HEK293 (cell line): ENCODE data around the gene RABEP2.

Source experiments
- CTCF ChIA-PET: fragments of 350-600 bp; formaldehyde crosslinking; extraction: SDS; loops from one replicate; lab custom pipeline; 2021; ENCODE audit warnings: antibody characterized with exemption; lab: Yijun Ruan, JAX
- POLR2A ChIA-PET: fragments of 300-600 bp; formaldehyde crosslinking; extraction: SDS; loops from one replicate; lab custom pipeline; 2020; ENCODE audit warnings: antibody characterized with exemption, inconsistent platforms; lab: Yijun Ruan, JAX
- H3K27ac ChIP-seq: fragments of 200-500 bp; sonication (Bioruptor generic); 2 replicates; pipeline ENCODE4 v1.5.1; 2014; ENCODE audit warnings: low read depth, low read length, control low read depth, inconsistent platforms; ENCODE audit errors: extremely low read depth
- H3K36me3 ChIP-seq, 2 experiments: fragments of 200-500 bp in 1 of 2; sonication (Bioruptor generic) in 1 of 2; 1 replicate in 1 of 2; 2 replicates in 1 of 2; pipeline ENCODE4 v1.5.1; 2014 to 2017; ENCODE audit warnings: inconsistent platforms in 2 of 2, low read length in 2 of 2; ENCODE audit not compliant: control insufficient read depth in 2 of 2, insufficient read depth in 1 of 2
- H3K4me1 ChIP-seq: fragments of 200-500 bp; sonication (Bioruptor generic); 2 replicates; pipeline ENCODE4 v1.5.1; 2014; ENCODE audit warnings: mild to moderate bottlenecking, low read length, inconsistent platforms; ENCODE audit not compliant: control insufficient read depth, insufficient read depth
- H3K4me3 ChIP-seq: 2 replicates; pipeline ENCODE4 v1.5.1; 2011; ENCODE audit warnings: low read depth, mild to moderate bottlenecking, control low read depth, low read length, moderate library complexity
- H3K9me3 ChIP-seq: fragments of 200-500 bp; sonication (Bioruptor generic); 2 replicates; pipeline ENCODE4 v1.5.1; 2014; ENCODE audit warnings: low read depth, low read length, inconsistent platforms; ENCODE audit not compliant: control insufficient read depth, insufficient read depth
- BCL11A ChIP-seq: fragments of 450-650 bp; formaldehyde crosslinking; IDR thresholded peaks from 2 replicates; pipeline ENCODE4 v1.5.1; 2016; ENCODE audit warnings: low read depth, missing biosample characterization, missing genetic modification characterization
- HIC1 ChIP-seq: fragments of 450-650 bp; formaldehyde crosslinking; IDR thresholded peaks from 2 replicates; pipeline ENCODE4 v1.5.1; 2016; ENCODE audit warnings: missing biosample characterization, missing genetic modification characterization
- SP2 ChIP-seq: fragments of 450-650 bp; formaldehyde crosslinking; IDR thresholded peaks from 2 replicates; pipeline ENCODE4 v1.5.1; 2016; ENCODE audit warnings: missing biosample characterization, missing genetic modification characterization
- TRIM28 ChIP-seq: IDR thresholded peaks from 2 replicates; pipeline ENCODE4 v1.6.1; 2011; ENCODE audit warnings: low read length, control low read depth, borderline replicate concordance
- ZBTB11 ChIP-seq: fragments of 450-650 bp; formaldehyde crosslinking; conservative IDR thresholded peaks from 2 replicates; pipeline ENCODE4 v1.5.1; 2016; ENCODE audit warnings: low read depth, missing biosample characterization, missing genetic modification characterization
- ZBTB17 ChIP-seq: fragments of 450-650 bp; formaldehyde crosslinking; IDR thresholded peaks from 2 replicates; pipeline ENCODE4 v1.5.1; 2016; ENCODE audit warnings: missing biosample characterization, missing genetic modification characterization
- ZFP69B ChIP-seq: fragments of 450-650 bp; formaldehyde crosslinking; IDR thresholded peaks from 2 replicates; pipeline ENCODE4 v1.5.1; 2016; ENCODE audit warnings: missing biosample characterization, missing genetic modification characterization
- ZNF155 ChIP-seq: fragments of 450-650 bp; formaldehyde crosslinking; IDR thresholded peaks from 2 replicates; pipeline ENCODE4 v1.5.1; 2016; ENCODE audit warnings: missing biosample characterization, missing genetic modification characterization
- ZNF184 ChIP-seq: fragments of 450-650 bp; IDR thresholded peaks from 2 replicates; pipeline ENCODE4 v1.5.1; 2018; ENCODE audit warnings: missing biosample characterization, mild to moderate bottlenecking, missing genetic modification characterization
- ZNF239 ChIP-seq: fragments of 450-650 bp; formaldehyde crosslinking; IDR thresholded peaks from 2 replicates; pipeline ENCODE4 v1.5.1; 2016; ENCODE audit warnings: missing biosample characterization, missing genetic modification characterization
- ZNF350 ChIP-seq: fragments of 450-650 bp; formaldehyde crosslinking; IDR thresholded peaks from 2 replicates; pipeline ENCODE4 v1.5.0; 2017; ENCODE audit warnings: missing biosample characterization, mild to moderate bottlenecking, missing genetic modification characterization
- ZNF362 ChIP-seq: fragments of 450-650 bp; formaldehyde crosslinking; IDR thresholded peaks from 2 replicates; pipeline ENCODE4 v1.5.1; 2016; ENCODE audit warnings: missing biosample characterization, missing genetic modification characterization
- ZNF518A ChIP-seq: fragments of 450-650 bp; formaldehyde crosslinking; conservative IDR thresholded peaks from 2 replicates; pipeline ENCODE4 v1.5.1; 2016; ENCODE audit warnings: low read depth, missing biosample characterization, missing genetic modification characterization
- ZNF530 ChIP-seq: fragments of 450-650 bp; formaldehyde crosslinking; IDR thresholded peaks from 2 replicates; pipeline ENCODE4 v1.5.1; 2016; ENCODE audit warnings: low read depth, missing biosample characterization, missing genetic modification characterization
- ZNF626 ChIP-seq: fragments of 450-650 bp; sonication (Bioruptor Pico); formaldehyde crosslinking; IDR thresholded peaks from 2 replicates; pipeline ENCODE4 v1.5.1; 2018; ENCODE audit warnings: missing biosample characterization, missing genetic modification characterization, inconsistent platforms
- ZNF670 ChIP-seq: fragments of 450-650 bp; formaldehyde crosslinking; IDR thresholded peaks from 2 replicates; pipeline ENCODE4 v1.5.1; 2016; ENCODE audit warnings: missing biosample characterization, missing genetic modification characterization, low read depth
- ZNF692 ChIP-seq: fragments of 450-650 bp; formaldehyde crosslinking; IDR thresholded peaks from 2 replicates; pipeline ENCODE4 v1.5.1; 2016; ENCODE audit warnings: missing biosample characterization, missing genetic modification characterization
- ZNF791 ChIP-seq: fragments of 450-650 bp; formaldehyde crosslinking; IDR thresholded peaks from 2 replicates; pipeline ENCODE4 v1.5.1; 2016; ENCODE audit warnings: missing biosample characterization, missing genetic modification characterization
- ZSCAN18 ChIP-seq: fragments of 450-650 bp; formaldehyde crosslinking; IDR thresholded peaks from 2 replicates; pipeline ENCODE4 v1.5.1; 2016; ENCODE audit warnings: missing biosample characterization, missing genetic modification characterization

RABEP2 gene

GRCh38 chr16:28924762-28925385, at the start of gene RABEP2 (continued):
- TF ChIP-seq ZNF692 (tag by site-specific recombination) (peak; percentile 92), ZNF184 (no peak), HIC1 (tag by site-specific recombination) (no peak), ZBTB17 (peak; percentile 83), ZNF518A (tag by site-specific recombination) (no peak), SP2 (tag by site-specific recombination) (peak; percentile 90), ZFP69B (peak; percentile 92)

- Histone ChIP-seq H3K27ac (peak within 1 kb of the TSS; percentile 20; the same call in 1 of the 2 replicates), H3K36me3 (peaks cover 0 to 26% of the 10 kb centered on the region in 2 experiments; a peak in 1 of 3 replicates), H3K9me3 (no peaks in the 10 kb centered on the region), H3K4me1 (no peaks in the 10 kb centered on the region), H3K4me3 (peak within 1 kb of the TSS; percentile 97)
- ChIA-PET POLR2A (interaction anchor here (0.6 to 1.0 kb wide), 3 partner anchors 21 to 144 kb away, joined by 3 to 10 read pairs (median 5); partner anchors contain the start of gene NFATC2IP), CTCF (interaction anchor here (0.6 to 1.1 kb wide), 5 partner anchors 9 to 450 kb away, joined by 3 to 5 read pairs (median 3); no protein-coding TSS in a partner anchor)
- TF ChIP-seq ZNF626 (tag by site-specific recombination) (no peak), ZNF530 (no peak), ZNF791 (tag by site-specific recombination) (no peak), ZBTB11 (tag by site-specific recombination) (peak; percentile 78), TRIM28 (0 out of 2 replicates have a peak, but pooled peaks have one; percentile 27), ZNF670 (tag by site-specific recombination) (no peak), BCL11A (tag by site-specific recombination) (no peak), ZNF239 (tag by site-specific recombination) (peak; percentile 66), ZNF155 (tag by site-specific recombination) (no peak), ZSCAN18 (tag by site-specific recombination) (0 out of 2 replicates have a peak, but pooled peaks have one; percentile 53), ZNF362 (tag by site-specific recombination) (no peak), SP2 (tag by site-specific recombination) (peak; percentile 66), ZNF350 (tag by site-specific recombination) (no peak)
Measured at GRCh38 chr16:28974437-28975157, 49.6 kb upstream of the RABEP2 start, which contains the start of gene SPNS1. TSS of gene SPNS1 (plus strand) at chr16:28974778. CDS start at chr16:28975152, 374 bp downstream.
